Activated CD4-positive, CD25-positive, alpha-beta regulatory T cell treated with anti-CD3 and anti-CD28 coated beads, Interleukin-2, amount 50 U/mL, for 16 hours (primary cell): ENCODE results near the gene ZNF644.
"Not testable (repeated sequence)": the region's sequence is repeated elsewhere in the genome, so short reads cannot be mapped to it uniquely, and the experiment has no call there.

Source experiments
- DNase-seq: peaks from one replicate; pipeline ENCODE4 v3.0.0-alpha.2; 2020; ENCODE audit warnings: low read depth, low spot score

Gene ZNF644

GRCh38 chr1:90987841-90988240 is 34.0 kb downstream of the ZNF644 start:
- no peak for DNase-seq

- DNase-seq: no peak
These were observed 34.9 kb downstream of the ZNF644 start for GRCh38 chr1:90986953-90987352.

GRCh38 chr1:90977522-90977921 is 44.3 kb downstream of the ZNF644 start:
- no peak for DNase-seq

GRCh38 chr1:90973897-90974798 is 47.7 kb downstream of the ZNF644 start:
- DNase-seq: no peak

- DNase-seq: no peak
These were observed 51.6 kb downstream of the ZNF644 start for GRCh38 chr1:90970208-90970607.

DNA sequence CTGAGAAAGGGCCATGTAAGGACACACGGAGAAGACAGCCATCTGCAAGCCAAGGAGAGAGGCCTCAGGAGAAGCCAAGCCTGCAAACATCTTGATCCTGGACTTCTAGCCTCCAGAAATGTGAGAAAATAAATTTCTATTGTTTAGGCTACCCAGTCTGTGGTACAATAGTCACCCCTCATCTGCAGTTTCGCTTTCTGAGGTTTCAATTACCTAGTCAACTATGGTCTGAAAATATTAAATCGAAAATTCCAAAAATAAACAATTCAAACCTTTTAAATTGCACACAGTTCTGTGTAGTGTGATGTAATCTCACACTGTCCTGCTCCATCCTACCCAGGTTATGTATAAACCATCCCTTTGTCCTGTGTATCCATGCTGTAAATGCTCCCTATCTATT is 52.6 kb downstream of the ZNF644 start:
- no peak for DNase-seq

DNA sequence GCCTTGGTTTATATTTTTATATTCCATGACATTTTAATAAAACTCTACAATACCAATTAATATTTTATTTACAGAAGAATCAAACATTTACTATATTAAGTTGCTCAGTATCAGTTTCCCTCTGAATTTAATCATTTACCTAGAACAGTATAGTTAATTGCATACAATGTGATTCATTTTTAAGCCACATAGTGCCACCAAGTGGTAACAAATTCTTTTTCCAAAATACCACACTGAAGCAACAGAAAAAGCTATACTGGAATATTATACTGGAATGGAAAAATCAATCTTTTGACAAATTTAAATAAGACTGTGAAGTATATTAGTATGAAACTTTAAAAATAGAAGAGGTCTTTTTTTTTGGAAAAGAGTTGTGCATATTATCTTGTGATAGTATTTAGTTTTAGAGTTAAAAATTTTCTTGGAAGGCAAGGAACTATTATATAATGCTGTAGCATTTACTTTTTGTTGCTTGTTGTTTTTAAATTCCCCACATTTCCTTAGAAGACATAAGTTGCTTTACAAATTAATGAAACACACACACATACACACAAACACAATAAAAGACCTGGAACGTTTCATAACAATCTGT is 57.3 kb downstream of the ZNF644 start:
- DNase-seq: no peak

GRCh38 chr1:90963651-90964050 is 58.2 kb downstream of the ZNF644 start:
- no peak for DNase-seq

GRCh38 chr1:90963236-90963635 is 58.6 kb downstream of the ZNF644 start:
- DNase-seq: no peak

DNA sequence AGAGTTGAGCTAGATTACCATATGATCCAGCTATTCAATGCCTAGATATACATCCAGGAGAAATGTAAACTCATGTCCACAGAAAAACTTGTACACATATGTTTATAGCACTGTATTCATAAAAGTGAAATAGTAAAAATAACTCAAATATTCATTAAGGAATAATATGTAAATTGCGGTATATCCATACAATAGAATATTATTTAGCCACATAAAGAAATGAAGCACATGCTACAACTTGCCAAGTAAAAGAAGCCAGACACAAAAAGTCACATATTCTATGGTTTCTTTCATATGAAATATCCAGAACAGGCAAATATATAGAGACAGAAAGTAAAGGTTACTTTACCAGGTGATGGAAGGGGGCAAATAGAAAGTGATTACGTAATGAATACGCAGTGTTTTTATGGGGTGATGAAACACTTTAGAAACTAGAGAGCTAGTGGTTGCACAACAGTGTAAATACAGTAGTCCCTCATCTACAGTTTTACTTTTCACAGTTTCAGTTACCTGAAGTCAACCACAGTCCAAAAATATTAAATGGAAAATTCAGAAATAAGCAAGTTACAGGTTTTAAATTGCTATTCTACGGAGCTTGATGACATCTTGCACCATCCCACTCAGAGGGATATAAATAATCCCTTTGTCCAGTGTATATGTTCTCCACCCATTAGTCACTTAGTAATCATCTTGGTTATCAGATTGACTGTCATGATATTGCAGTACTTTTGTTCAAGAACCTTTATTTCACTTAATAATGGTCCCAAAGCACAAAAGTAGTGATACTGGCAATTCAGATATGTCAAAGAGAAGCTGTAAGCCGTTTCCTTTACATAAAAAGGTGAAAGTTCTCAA is 62.3 kb downstream of the ZNF644 start:
- DNase-seq: no peak

DNA sequence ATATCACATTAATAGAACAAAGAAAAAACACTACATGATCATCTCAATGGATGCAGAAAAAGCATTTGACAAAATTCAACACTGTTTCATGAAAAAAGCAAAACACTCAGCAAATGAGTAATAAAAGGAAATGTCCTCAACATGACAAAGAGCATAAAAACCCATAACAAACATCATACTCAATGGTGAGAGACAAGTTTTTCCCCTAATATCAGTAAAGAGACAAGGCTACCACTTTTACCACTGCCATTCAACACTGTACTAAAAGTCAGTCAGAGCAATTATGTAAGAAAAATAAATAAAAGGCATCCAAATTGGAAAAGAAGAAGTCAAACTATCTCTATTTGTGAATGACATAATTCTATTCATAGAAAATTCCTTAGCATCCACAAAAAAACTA is 64.3 kb downstream of the ZNF644 start:
- no peak for DNase-seq

DNA sequence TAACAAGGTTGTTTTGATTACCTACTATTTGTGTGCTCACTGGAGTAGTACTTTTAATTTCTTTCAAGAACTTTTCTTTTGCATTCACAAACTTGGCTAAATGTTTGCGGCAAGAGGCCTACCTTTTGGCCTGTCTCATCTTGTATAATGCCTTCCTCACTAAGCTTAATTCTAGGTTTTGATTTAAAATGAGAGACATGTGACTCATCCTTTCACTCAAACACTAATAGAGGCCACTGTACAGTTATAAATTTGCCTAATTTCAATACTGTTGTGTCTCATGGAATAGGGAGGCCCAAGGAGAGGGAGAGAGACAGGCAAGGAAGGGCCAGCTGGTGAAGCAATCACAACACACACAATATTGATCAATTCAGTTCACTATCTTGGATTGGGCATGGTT is 66.1 kb downstream of the ZNF644 start:
- DNase-seq: no peak

DNA sequence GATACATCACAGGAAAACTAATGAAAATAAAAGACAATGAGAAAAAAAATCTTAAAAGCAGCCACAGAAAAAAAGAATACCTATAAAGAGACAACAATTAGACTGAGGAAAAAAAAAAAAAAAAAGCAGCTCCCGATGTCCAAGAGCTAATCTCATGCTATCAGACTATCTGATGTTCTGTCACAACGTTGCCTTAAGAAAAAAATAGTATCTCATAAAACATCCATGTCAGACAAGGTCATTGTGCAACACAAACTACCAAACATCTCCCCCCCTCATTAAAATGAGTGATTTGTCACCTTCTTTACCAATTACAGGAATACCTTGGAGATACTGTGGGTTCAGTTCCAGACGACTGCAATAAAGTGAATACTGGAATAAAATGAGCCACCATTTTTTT is 68.9 kb downstream of the ZNF644 start:
- no peak for DNase-seq

- DNase-seq: no peak
These were observed 70.8 kb downstream of the ZNF644 start for GRCh38 chr1:90951009-90951408.

DNA sequence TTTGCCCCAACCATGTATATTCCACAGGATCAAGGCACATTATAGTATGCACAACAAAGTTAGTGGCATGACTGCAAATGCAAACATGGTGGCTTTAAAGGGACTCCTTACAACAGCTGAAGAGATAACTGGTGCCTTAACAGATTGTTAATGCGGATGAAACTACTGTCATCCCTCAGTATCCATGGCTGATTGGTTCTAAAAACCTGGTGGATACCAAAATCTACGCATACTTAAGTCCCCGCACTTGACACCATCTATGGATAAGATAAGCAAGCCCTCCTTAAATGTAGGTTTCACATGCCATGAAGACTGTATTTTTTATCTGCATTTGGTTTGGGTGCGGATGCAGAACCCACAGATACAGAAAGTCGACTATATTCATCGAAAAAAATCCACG is 73.5 kb downstream of the ZNF644 start:
- DNase-seq: no peak

DNA sequence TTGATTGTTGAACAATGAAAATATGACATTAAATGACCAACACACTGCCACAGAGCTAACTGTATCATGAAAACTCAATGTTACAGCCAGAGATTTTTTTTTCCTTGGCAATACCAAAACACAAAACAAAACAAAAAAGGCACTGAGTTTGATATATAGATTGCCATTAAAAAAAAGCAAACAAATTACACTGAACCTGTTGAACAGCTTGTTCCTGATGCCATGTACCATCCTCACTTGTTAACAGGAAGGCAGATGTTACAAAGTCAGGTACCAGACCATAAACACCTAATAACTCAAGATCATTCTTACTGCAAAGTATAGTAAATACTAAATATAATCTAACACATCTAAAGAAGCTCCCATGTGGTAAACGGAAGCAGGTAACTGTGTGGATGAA is 75.2 kb downstream of the ZNF644 start:
- DNase-seq: no peak

GRCh38 chr1:90945287-90945686 is 76.5 kb downstream of the ZNF644 start:
- DNase-seq: no peak

DNA sequence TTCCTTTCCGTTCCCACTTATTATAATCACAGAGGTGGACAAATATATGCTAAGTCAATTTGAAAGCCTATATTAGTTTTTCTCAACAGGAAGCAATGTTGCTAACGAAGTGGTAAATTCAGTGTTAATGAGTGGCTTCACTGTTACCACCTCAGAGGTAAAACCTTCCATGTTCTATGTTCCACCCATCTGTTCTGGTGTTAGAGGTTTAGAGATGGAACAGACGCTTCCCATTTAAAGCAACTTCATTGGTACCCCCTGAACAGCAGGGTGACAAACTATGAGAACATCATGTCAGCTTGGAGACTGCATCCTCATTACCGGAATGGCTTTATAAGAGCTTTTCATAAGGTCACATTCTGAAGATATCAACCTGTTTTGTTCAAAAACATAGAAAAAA is 77.9 kb downstream of the ZNF644 start:
- DNase-seq: no peak

GRCh38 chr1:90940746-90941145 is 81.1 kb downstream of the ZNF644 start:
- no peak for DNase-seq

- no peak for DNase-seq
These were observed 85.1 kb downstream of the ZNF644 start for GRCh38 chr1:90936731-90937130.

DNA sequence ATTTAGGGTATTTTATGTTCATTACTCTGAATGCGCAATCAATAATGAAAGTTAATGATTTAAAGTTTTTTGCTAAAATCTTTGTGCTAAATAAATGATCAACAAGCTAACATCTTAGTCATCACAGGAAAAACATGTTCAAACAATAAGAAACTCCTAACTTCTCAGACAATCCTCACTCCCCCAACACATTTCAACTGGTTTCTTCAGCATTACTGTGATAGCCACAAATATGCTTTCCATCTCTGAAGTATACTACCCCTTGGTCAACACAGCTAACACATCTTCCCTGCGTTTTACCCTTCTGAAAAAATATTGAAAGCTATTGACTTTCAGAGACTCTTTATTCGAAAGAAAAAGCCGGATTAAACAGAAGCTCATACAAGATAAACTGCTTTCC is 85.8 kb downstream of the ZNF644 start:
- DNase-seq: no peak

- DNase-seq: not testable (repeated sequence)
These were observed 93.6 kb downstream of the ZNF644 start for GRCh38 chr1:90928231-90928630.
